H1 (cell line): ENCODE data around the gene SHANK2. TPM values are rescaled to one million over a fixed set of nuclear protein-coding genes. Genes with fewer than 3 reads are reported as not detected.

Experiments
- CEBPB ChIP-seq: IDR thresholded peaks from 2 replicates; pipeline ENCODE4 v1.6.1; 2012; ENCODE audit warnings: low read depth, low read length
- CTCF ChIP-seq, 3 experiments: IDR thresholded peaks; 1 replicate in 2 of 3; 2 replicates in 1 of 3; pipeline versions ENCODE4 v1.5.1 to v1.6.1; 2011; ENCODE audit warnings: low read length in 3 of 3, mild to moderate bottlenecking in 3 of 3, inconsistent platforms in 2 of 3, low read depth in 1 of 3, moderate library complexity in 1 of 3; ENCODE audit not compliant: insufficient read depth in 1 of 3; ENCODE audit errors: control extremely low read depth in 1 of 3
- NANOG ChIP-seq: IDR thresholded peaks from 2 replicates; pipeline ENCODE4 v1.6.1; 2011; ENCODE audit warnings: low read length, low read depth, mild to moderate bottlenecking, inconsistent platforms; ENCODE audit not compliant: insufficient read depth, poor library complexity, severe bottlenecking
- NRF1 ChIP-seq: IDR thresholded peaks from 2 replicates; pipeline ENCODE4 v1.6.1; 2011; ENCODE audit warnings: mild to moderate bottlenecking, low read depth, low read length, improper control_type of control experiment
- RBBP5 ChIP-seq: IDR thresholded peaks from 2 replicates; pipeline ENCODE4 v1.7.1; 2012; ENCODE audit warnings: low read depth, mild to moderate bottlenecking, inconsistent platforms, low read length, moderate library complexity, borderline replicate concordance
- SP2 ChIP-seq: IDR thresholded peaks from 2 replicates; pipeline ENCODE4 v1.6.1; 2012; ENCODE audit warnings: mild to moderate bottlenecking, low read length, inconsistent platforms
- TEAD4 ChIP-seq: IDR thresholded peaks from 2 replicates; pipeline ENCODE4 v1.6.1; 2012; ENCODE audit warnings: low read depth, low read length, inconsistent platforms, mixed read lengths
- polyA plus RNA-seq, 7 experiments: library from polyadenylated mRNA; depleted of rRNA in 3 of 7; stranded (reverse) in 5 of 7; unstranded in 2 of 7; fragments of >200 nt in 5 of 7; fragments of 200-250 nt in 2 of 7; gene quantifications; 1 replicate in 5 of 7; 2 replicates in 1 of 7; 4 replicates in 1 of 7; pipeline versions ENCODE4 v1.2.1 to v1.2.3, GENCODE V29; 2011 to 2013; ENCODE audit warnings: missing spikeins in 2 of 7, mixed read lengths in 2 of 7
- total RNA-seq: library from RNA; stranded (reverse); fragmentation: NEBNext Ultra II Directional; extraction: Animal tissue kit (Norgen Biotek cat#: 25700); gene quantifications from 2 replicates; pipeline ENCODE4 v1.2.1, GENCODE V29; 2021

Gene SHANK2
- total and polyA plus RNA-seq, 2 of the 8 experiments (the other 6 are each of a cell fraction or from before 2014, with no cell fraction given) = 10.1 to 54.2 TPM

GRCh38 chr11:71203681-71204080 is 48.7 kb downstream of the SHANK2 start (continued):
- no peak for TF ChIP-seq CTCF (IDR thresholded peaks at IDR 0.05; ENCODE audit: control extremely low read depth in 1 of 3, insufficient read depth in 1 of 3, low read depth in 1 of 3, low read length in 3 of 3)
- no peak for TF ChIP-seq SP2
- no peak for TF ChIP-seq NANOG
- TF ChIP-seq NRF1 = no peak
- no peak for TF ChIP-seq RBBP5
- no peak for TF ChIP-seq TEAD4
- no peak for TF ChIP-seq CEBPB
